D341Med (cell line): Measurements from ENCODE around the gene SLC16A3.

Source experiments
- DNase-seq: peaks from one replicate; pipeline ENCODE4 v3.0.0; 2012; ENCODE audit warnings: low spot score

SLC16A3 gene

DNA sequence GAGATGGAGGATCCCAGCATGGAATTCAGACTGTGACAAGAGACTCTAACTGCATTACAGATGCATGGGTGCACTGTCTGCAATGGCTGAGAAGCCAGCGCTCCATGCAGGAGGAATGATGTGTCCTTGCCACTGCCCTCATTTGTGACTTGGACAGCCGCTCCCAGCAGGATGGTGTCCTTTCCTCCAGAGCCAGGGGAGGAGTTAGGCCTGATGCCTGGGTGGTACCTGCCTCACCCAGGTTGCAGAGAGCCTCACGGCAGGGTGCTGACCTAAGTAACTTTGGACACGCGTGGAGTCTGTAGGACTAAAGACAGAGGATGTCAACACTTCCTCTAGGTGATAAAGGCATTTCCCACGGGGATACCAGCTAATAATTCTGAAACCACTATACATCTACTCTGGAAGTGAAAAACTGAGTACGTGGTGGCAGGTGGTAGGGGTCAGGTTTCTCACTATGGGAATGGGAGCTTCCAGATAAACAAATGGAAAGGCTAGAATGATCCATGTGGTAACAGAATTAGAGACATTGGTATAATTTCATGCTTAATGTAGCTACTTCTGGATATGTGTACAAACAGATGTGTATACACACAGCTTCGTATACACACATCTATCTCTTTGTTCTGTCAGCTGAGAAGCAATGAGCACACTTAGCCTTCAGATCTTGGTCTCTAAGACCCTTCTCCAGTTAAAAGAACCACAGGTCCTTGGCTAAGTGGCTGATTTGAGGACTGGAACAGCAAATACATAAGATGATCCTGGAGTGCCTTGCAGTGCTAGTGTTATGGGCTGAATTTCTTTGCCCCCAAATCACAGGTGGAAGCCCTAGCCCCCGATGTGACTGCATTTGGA, 58.4 kb downstream of the SLC16A3 start:
- DNase-seq, result no peak

DNA sequence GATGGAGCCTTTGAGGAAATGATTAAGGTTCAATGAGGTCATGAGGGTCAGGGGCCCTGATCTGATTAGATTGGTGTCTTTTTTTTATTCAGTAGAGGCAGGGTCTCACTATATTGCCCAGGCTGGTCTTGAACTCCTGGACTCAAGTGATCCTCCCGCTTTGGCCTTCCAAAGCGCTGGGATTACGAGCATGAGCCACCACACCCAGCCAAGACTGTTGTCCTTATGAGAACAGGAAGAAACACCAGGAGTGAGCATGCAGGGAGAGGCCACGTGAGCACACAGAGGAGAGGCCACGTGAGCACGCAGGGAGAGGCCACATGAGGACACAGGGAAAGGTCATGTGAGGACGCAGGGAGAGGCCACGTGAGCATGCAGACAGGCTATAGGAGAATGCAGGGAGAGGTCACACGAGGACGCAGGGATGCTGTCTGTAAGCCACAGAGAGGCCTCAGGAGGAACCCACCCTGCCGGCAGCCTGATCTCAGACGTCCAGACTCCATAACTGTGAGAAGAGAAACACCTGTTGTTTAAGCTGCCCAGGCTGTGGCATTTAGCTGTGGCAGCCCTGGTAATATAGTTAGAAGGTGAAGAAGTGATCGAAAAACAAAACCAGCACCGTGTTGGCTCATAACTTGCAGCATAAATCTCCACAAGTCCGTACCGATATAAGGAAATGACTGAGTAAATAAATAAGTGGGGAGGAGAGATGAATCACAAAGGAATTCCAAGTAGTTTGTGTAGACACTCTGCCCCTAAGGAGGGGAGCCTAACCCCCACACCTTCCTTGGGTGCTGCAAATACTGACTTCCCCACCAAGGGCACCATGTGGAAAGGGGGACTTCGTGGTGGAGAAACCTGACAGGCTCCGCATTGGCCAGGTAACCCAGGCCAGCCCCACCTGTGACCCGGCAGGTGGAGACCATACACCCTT, 59.3 kb downstream of the SLC16A3 start:
- DNase-seq, result no peak
